Smooth muscle cell (in vitro differentiated cells): Measurements from ENCODE around the gene POLH. TPM values are rescaled to one million over a fixed set of nuclear protein-coding genes. Genes with fewer than 3 reads are reported as not detected.

Source experiments
- DNase-seq: peaks from one replicate; lab custom pipeline; 2025; ENCODE audit not compliant: unreplicated experiment; lab: John Stamatoyannopoulos, UW
- H2AFZ ChIP-seq: fragments of 200-600 bp; sonication (generic); 2 replicates; pipeline ENCODE4 v1.6.0; 2016; ENCODE audit warnings: antibody characterized with exemption, low read depth, mild to moderate bottlenecking
- H3F3A ChIP-seq: fragments of 200-600 bp; sonication (generic); 2 replicates; pipeline ENCODE4 v1.6.0; 2017; ENCODE audit warnings: antibody characterized with exemption, low read depth
- H3K27ac ChIP-seq: fragments of 200-600 bp; sonication (generic); 2 replicates; pipeline ENCODE4 v1.5.1; 2016; ENCODE audit warnings: low read depth, mild to moderate bottlenecking
- H3K27me3 ChIP-seq: fragments of 200-600 bp; sonication (generic); 2 replicates; pipeline ENCODE4 v1.6.1; 2016; ENCODE audit warnings: low read depth, mild to moderate bottlenecking
- H3K36me3 ChIP-seq: fragments of 200-600 bp; sonication (generic); 2 replicates; pipeline ENCODE4 v1.5.1; 2016; ENCODE audit warnings: low read depth
- H3K4me1 ChIP-seq: fragments of 200-600 bp; sonication (generic); 2 replicates; pipeline ENCODE4 v1.5.1; 2016; ENCODE audit warnings: low read depth
- H3K4me2 ChIP-seq: fragments of 200-600 bp; sonication (generic); 2 replicates; pipeline ENCODE4 v1.6.0; 2016; ENCODE audit warnings: mild to moderate bottlenecking
- H3K4me3 ChIP-seq: fragments of 200-600 bp; sonication (generic); 2 replicates; pipeline ENCODE4 v1.5.1; 2016; ENCODE audit warnings: mild to moderate bottlenecking
- H3K79me2 ChIP-seq: fragments of 200-600 bp; sonication (generic); 2 replicates; pipeline ENCODE4 v1.6.0; 2016; ENCODE audit warnings: low read depth, mild to moderate bottlenecking
- H3K9ac ChIP-seq: fragments of 200-600 bp; sonication (generic); 2 replicates; pipeline ENCODE4 v1.6.0; 2016; ENCODE audit warnings: low read depth
- H3K9me3 ChIP-seq: fragments of 200-600 bp; sonication (generic); replicated peaks from 2 replicates; pipeline ENCODE4 v1.5.1; 2016; ENCODE audit warnings: low read depth
- H4K20me1 ChIP-seq: fragments of 200-600 bp; sonication (generic); 2 replicates; pipeline ENCODE4 v1.6.0; 2016; ENCODE audit warnings: low read depth
- WGBS: methylation state at CpG from one replicate; pipeline ENCODE4 v1.1.7; 2016; ENCODE audit warnings: low lambda C conversion rate; 5-methylcytosine and 5-hydroxymethylcytosine counted together
- polyA plus RNA-seq: library from polyadenylated mRNA; unstranded; fragments of >200 nt; fragmentation: Nextera tagmentation; extraction: Ambion mirVana; gene quantifications from 2 replicates; pipeline ENCODE4 v1.2.1, GENCODE V29; 2016
- total RNA-seq: library from RNA; depleted of rRNA; stranded (reverse); fragments of >200 nt; gene quantifications from 2 replicates; pipeline ENCODE4 v1.2.3, GENCODE V29; 2014
- TF ChIP-seq, protein P1 (sequence below): fragments of 200-600 bp; sonication (generic); IDR thresholded peaks from 2 replicates; pipeline ENCODE4 v1.5.1; 2017; ENCODE audit warnings: borderline replicate concordance, mild to moderate bottlenecking, antibody characterized with exemption; ENCODE audit not compliant: insufficient read depth, poor library complexity, severe bottlenecking

Gene POLH
- total and polyA plus RNA-seq, 2 experiments from 2014 or later = 8.4 to 13.3 TPM

DNA sequence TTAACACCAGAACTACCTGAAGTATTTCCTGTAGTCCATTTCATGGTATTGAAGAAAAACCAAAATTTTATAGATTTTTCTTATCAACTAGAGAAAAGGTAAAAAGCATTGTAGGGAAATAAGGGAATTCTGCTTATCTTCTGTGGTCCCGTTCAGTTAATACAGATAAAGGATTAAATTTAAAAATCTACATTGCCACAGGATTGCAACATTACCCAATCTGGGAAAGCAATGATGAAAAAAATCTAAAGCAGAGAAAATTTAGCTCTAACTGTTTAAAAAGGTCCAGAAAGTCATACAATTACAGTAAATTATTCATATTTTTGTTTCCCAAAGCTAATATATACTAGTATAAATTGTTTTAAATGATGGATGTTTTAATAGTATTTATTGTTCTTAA is 18.0 kb downstream of the POLH start:
- H3K27me3 ChIP-seq = no peaks in the 10 kb centered on the region
- no peak overlapping the region for H3K27ac ChIP-seq
- no peaks in the 10 kb centered on the region for H3K36me3 ChIP-seq
- no peaks in the 10 kb centered on the region for H4K20me1 ChIP-seq
- no peak overlapping the region for H3K9ac ChIP-seq
- no peak overlapping the region for H3K4me3 ChIP-seq
- peaks cover 5% of the 10 kb centered on the region for H3K79me2 ChIP-seq
- 45% methylated on average over 1 of the region's 1 CpG for WGBS
- H3K4me2 ChIP-seq = no peak overlapping the region
- H3K9me3 ChIP-seq = no peaks in the 10 kb centered on the region
- H3F3A ChIP-seq = no peaks in the 10 kb centered on the region
- DNase-seq = no peak
- no peaks in the 10 kb centered on the region for H3K4me1 ChIP-seq
- TF ChIP-seq, protein P1, sequence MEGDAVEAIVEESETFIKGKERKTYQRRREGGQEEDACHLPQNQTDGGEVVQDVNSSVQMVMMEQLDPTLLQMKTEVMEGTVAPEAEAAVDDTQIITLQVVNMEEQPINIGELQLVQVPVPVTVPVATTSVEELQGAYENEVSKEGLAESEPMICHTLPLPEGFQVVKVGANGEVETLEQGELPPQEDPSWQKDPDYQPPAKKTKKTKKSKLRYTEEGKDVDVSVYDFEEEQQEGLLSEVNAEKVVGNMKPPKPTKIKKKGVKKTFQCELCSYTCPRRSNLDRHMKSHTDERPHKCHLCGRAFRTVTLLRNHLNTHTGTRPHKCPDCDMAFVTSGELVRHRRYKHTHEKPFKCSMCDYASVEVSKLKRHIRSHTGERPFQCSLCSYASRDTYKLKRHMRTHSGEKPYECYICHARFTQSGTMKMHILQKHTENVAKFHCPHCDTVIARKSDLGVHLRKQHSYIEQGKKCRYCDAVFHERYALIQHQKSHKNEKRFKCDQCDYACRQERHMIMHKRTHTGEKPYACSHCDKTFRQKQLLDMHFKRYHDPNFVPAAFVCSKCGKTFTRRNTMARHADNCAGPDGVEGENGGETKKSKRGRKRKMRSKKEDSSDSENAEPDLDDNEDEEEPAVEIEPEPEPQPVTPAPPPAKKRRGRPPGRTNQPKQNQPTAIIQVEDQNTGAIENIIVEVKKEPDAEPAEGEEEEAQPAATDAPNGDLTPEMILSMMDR = no peak
- no peak overlapping the region for H2AFZ ChIP-seq

DNA sequence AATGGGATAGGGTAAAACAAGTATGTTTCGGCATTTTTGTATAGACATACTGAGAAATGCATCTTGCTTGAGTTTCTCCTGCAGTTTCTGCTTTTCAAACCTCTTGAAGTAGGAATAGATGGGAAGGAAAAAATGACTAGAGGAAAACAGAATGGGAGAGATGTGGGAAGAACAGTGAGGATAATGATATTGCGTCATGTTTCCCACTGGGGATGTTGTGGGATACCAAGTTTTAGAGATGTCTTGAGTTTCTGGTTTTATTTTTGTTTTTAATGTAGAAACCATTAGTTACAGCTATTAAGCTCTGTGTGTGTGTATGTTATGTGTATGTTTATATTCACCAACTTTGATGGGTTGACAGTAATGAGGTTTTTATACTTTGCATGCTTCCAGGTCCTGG is 24.6 kb downstream of the POLH start:
- H3K36me3 ChIP-seq = peaks cover 12% of the 10 kb centered on the region
- H2AFZ ChIP-seq = no peak overlapping the region
- no peak for DNase-seq
- H3K4me2 ChIP-seq = no peak overlapping the region
- no peaks in the 10 kb centered on the region for H3K27me3 ChIP-seq
- no peaks in the 10 kb centered on the region for H3K4me1 ChIP-seq
- H3K27ac ChIP-seq = no peak overlapping the region
- H3K9me3 ChIP-seq = no peaks in the 10 kb centered on the region
- peaks cover 5% of the 10 kb centered on the region for H4K20me1 ChIP-seq
- H3K79me2 ChIP-seq = no peaks in the 10 kb centered on the region
- TF ChIP-seq, protein P1 = no peak
- H3F3A ChIP-seq = peaks cover 4% of the 10 kb centered on the region
- H3K4me3 ChIP-seq = no peak overlapping the region
- H3K9ac ChIP-seq = no peak overlapping the region
- WGBS = 97% methylated on average over 2 of the region's 2 CpGs

- H3K4me1 ChIP-seq = no peaks in the 10 kb centered on the region
- 97% methylated on average over 2 of the region's 2 CpGs for WGBS
- H3K4me2 ChIP-seq = no peak overlapping the region
- peaks cover 4% of the 10 kb centered on the region for H3F3A ChIP-seq
- no peaks in the 10 kb centered on the region for H3K27me3 ChIP-seq
- H2AFZ ChIP-seq = no peak overlapping the region
- no peaks in the 10 kb centered on the region for H3K79me2 ChIP-seq
- H3K4me3 ChIP-seq = no peak overlapping the region
- no peak overlapping the region for H3K27ac ChIP-seq
- H3K9ac ChIP-seq = no peak overlapping the region
- peaks cover 12% of the 10 kb centered on the region for H3K36me3 ChIP-seq
- peaks cover 5% of the 10 kb centered on the region for H4K20me1 ChIP-seq
- TF ChIP-seq, protein P1 = no peak
- DNase-seq = no peak
- no peaks in the 10 kb centered on the region for H3K9me3 ChIP-seq
Measured at GRCh38 chr6:43604174-43604573, 28.2 kb downstream of the POLH start.

- H3K9ac ChIP-seq = no peak overlapping the region
- DNase-seq = no peak
- no peak overlapping the region for H3K27ac ChIP-seq
- TF ChIP-seq, protein P1 = no peak
- no peak overlapping the region for H3K4me3 ChIP-seq
- H3K79me2 ChIP-seq = no peaks in the 10 kb centered on the region
- peaks cover 5% of the 10 kb centered on the region for H4K20me1 ChIP-seq
- no peak overlapping the region for H3K4me2 ChIP-seq
- H3F3A ChIP-seq = peaks cover 4% of the 10 kb centered on the region
- peaks cover 12% of the 10 kb centered on the region for H3K36me3 ChIP-seq
- no peak overlapping the region for H2AFZ ChIP-seq
- H3K9me3 ChIP-seq = no peaks in the 10 kb centered on the region
- 94% methylated on average over 2 of the region's 2 CpGs for WGBS
- H3K27me3 ChIP-seq = no peaks in the 10 kb centered on the region
- no peaks in the 10 kb centered on the region for H3K4me1 ChIP-seq
Measured at GRCh38 chr6:43606019-43606418, 30.0 kb downstream of the POLH start.
